Activated T-helper 17 cell treated with anti-CD3 and anti-CD28 coated beads, Interleukin-2, amount 50 U/mL, for 72 hours (primary cell): ENCODE measurements around the gene ZNF667. TPM values are rescaled to one million over a fixed set of nuclear protein-coding genes. Genes with fewer than 3 reads are reported as not detected.

ENCODE experiments used
- ATAC-seq: fragments of 150-1000 bp; cut with Tn5 transposase; replicated peaks from 2 replicates; pipeline ENCODE4 v1.10.0; 2021; ENCODE audit warnings: mild to moderate bottlenecking, moderate library complexity
- H3K27ac Mint-ChIP-seq: one replicate; pipeline ENCODE4 v1.8.0; 2022; ENCODE audit warnings: mixed read lengths
- H3K27me3 Mint-ChIP-seq: one replicate; pipeline ENCODE4 v1.8.0; 2022; ENCODE audit warnings: mixed read lengths
- H3K36me3 Mint-ChIP-seq: one replicate; pipeline ENCODE4 v1.8.0; 2022; ENCODE audit warnings: low read depth, mild to moderate bottlenecking, mixed read lengths
- H3K4me1 Mint-ChIP-seq: one replicate; pipeline ENCODE4 v1.8.0; 2022; ENCODE audit warnings: mixed read lengths
- H3K4me3 Mint-ChIP-seq: one replicate; pipeline ENCODE4 v1.8.0; 2022; ENCODE audit warnings: mild to moderate bottlenecking, mixed read lengths
- H3K9me3 Mint-ChIP-seq: one replicate; pipeline ENCODE4 v1.8.0; 2022; ENCODE audit warnings: mixed read lengths
- total RNA-seq, 2 donors: library from RNA; stranded (reverse); gene quantifications; one replicate each; pipeline ENCODE4 v1.2.3, GENCODE V29; 2022

Gene ZNF667
- total RNA-seq, 2 donors from 2014 or later = 1.6 TPM; not detected in 1

DNA sequence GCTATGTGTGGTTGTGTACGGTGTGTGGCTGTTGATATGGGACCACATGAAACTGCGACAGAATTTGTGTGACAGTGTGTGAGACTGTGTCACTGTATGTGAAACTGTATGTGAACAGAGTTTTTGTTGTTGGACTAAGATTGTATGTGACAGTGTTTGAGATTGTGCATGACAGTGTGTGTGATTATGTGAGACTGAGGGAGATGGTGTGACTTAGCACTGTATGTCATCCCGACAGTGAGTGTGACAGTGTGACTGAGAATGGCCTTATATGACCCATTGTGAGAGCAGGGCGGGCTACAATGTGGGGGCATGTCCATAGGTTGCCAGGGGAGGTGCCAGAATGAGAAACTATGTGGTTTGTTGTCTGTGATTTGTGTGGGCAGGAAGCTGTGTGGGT is 72.1 kb downstream of the ZNF667 start:
- peaks cover 60% of the 10 kb centered on the region for H3K36me3 Mint-ChIP-seq
- peaks cover 40% of the 10 kb centered on the region for H3K9me3 Mint-ChIP-seq
- peaks cover 14% of the 10 kb centered on the region for H3K4me1 Mint-ChIP-seq
- no peak for ATAC-seq
- H3K27me3 Mint-ChIP-seq = no peaks in the 10 kb centered on the region
- peak overlapping the region; percentile 96 for H3K27ac Mint-ChIP-seq
- H3K4me3 Mint-ChIP-seq = peak overlapping the region; percentile 90

GRCh38 chr19:56404705-56405056 is 72.5 kb downstream of the ZNF667 start:
- peaks cover 14% of the 10 kb centered on the region for H3K4me1 Mint-ChIP-seq
- peaks cover 38% of the 10 kb centered on the region for H3K9me3 Mint-ChIP-seq
- H3K27ac Mint-ChIP-seq = peak overlapping the region; percentile 96
- H3K36me3 Mint-ChIP-seq = peaks cover 58% of the 10 kb centered on the region
- no peak for ATAC-seq
- H3K4me3 Mint-ChIP-seq = peak overlapping the region; percentile 90
- no peaks in the 10 kb centered on the region for H3K27me3 Mint-ChIP-seq

DNA sequence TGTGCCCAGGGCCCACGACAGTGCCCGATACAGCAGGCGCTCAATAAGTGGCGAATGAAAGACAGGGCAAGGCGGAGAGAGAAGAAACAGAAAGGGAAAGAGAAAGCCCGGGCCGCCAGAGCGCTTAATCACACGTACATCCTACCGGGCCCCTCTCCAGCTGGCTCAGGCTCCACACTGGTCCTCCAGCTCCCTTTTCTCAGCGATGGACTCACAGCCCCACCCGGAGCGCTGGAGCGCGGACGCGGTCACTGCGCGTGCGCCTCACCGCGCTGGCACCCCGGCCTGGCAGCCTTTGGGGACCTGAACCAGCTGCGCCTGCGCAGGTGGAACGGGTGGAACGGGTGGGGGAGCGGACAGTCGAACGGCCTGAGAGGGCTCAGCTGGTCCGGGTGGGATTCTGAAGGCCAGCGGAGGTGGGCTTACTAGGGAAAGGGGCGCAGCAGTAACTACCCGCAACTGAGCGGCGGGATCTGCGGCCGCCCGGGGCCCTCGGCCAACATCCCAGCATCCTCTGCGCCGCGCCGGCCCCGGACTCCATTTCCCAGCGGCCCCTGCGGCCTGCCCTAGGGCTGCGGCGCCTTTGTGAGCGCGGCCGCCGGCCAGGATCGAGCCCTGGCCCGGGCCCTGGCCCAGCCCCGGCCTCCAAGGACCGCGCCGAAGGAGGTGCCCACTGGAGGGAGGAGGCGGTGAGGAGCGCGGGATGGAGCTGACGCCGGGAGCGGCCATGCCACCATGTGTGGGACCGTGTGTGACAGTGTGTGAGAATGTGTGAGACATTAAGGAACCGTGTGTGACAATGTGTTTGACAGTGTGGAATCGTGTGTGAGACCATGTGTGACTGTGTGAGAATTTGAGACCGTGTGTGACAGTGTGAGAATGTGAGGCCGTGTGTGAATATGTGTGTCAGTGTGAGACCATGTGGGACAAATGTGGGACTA is 73.1 kb downstream of the ZNF667 start, which contains the start of gene ZNF583:
ZNF583 (plus strand) TSS at position 569 of the 941 bp plus-strand sequence. CDS start 2,783 bp downstream, outside the sequence.
- Mint-ChIP-seq H3K36me3 (peaks cover 58% of the 10 kb centered on the region), H3K9me3 (peaks cover 41% of the 10 kb centered on the region), H3K27ac (peak within 1 kb of the TSS; percentile 96), H3K4me1 (peaks cover 14% of the 10 kb centered on the region), H3K4me3 (peak within 1 kb of the TSS; percentile 90), H3K27me3 (no peaks in the 10 kb centered on the region)
- peak; percentile 87 for ATAC-seq

GRCh38 chr19:56403261-56403660 is 73.9 kb downstream of the ZNF667 start:
- peak overlapping the region; percentile 96 for H3K27ac Mint-ChIP-seq
- peaks cover 39% of the 10 kb centered on the region for H3K9me3 Mint-ChIP-seq
- no peaks in the 10 kb centered on the region for H3K27me3 Mint-ChIP-seq
- peaks cover 14% of the 10 kb centered on the region for H3K4me1 Mint-ChIP-seq
- peaks cover 58% of the 10 kb centered on the region for H3K36me3 Mint-ChIP-seq
- ATAC-seq = peak; percentile 35
- peak overlapping the region; percentile 90 for H3K4me3 Mint-ChIP-seq

DNA sequence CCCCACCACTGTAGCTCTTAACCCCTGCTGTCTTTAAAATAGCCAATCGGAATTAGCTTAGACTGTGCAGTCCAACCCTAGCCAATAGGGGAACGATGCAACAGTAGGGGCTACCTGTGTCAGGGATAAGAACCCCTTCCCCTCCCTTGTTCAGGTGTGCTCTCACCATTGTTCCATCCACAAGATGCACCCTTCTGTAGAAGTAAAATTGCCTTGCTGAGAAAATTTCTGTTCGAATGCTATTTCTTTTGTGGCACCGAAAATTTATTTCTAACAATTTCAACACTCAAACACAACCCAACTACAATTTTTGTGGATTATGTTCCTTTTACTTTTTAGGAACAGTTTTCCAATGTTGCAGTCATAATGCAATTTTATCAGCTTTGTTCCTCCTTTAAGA is 76.7 kb downstream of the ZNF667 start:
- no peak for ATAC-seq
- Mint-ChIP-seq H3K27me3 (no peaks in the 10 kb centered on the region), H3K4me3 (no peak overlapping the region), H3K9me3 (peaks cover 39% of the 10 kb centered on the region), H3K27ac (no peak overlapping the region), H3K4me1 (peaks cover 14% of the 10 kb centered on the region), H3K36me3 (peaks cover 49% of the 10 kb centered on the region)

DNA sequence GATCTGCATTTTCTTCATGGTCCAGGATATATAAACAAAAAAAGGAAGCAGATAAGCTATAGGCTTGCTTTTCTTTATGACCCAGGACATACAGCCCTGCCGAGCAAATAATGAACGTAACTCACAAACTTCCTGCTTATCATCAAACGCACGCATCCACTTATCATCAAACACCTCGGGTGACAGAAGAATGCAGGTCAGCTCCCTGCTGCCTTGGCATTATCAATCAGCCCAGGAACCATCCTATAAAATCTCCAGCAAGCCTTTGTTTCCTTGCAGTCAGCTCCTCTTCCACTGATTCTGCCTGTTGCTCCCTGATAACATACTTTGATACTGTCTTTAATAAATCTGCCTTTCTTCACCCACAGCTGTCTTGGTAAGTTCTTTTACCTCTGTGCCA is 78.3 kb downstream of the ZNF667 start:
- Mint-ChIP-seq H3K4me3 (no peak overlapping the region), H3K9me3 (peaks cover 32% of the 10 kb centered on the region), H3K27me3 (no peaks in the 10 kb centered on the region), H3K27ac (no peak overlapping the region), H3K36me3 (peaks cover 45% of the 10 kb centered on the region), H3K4me1 (no peaks in the 10 kb centered on the region)
- no peak for ATAC-seq

DNA sequence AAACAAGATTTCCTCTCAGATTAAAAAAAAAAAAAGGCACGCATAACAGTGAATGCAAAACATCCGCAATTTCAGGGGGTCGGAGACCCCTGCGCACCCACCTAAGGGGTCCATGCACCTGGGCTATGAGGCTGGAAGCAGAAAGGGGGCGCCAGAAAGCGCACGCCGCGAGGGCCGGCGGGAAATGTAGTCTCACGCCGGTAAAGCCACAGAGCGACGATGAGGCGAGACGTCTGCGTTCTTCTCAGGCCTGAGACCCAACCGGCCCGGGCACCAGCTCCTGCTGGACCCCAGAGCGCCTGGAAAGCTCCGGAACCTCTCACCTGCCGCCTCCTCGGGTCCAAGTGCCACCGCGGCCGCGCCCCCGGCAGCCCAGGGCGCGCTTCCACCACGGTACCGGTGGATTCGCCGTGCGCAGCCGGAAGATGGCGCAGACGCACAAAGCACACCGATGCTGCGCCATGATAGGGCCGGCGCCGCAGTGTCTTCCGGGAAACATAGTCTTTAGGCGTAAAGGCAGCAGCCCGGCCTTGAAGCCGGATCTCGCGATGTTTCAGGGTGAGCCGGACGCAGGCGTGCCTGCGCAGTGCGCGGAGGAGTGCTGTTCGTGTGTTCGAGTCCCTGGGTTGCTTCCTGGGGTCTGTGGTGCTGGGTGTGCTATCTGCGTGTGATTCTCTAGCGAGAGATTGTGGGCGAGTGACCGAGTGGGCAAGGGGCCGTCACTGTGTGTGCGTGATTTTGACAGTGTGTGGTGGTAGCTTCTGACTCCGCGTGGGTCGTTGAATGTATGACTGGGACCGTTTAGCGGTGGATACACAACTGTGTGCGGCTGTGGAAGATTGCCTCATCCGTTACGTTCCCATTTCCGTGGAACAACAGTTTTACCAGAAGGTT is 83.8 kb downstream of the ZNF667 start, which contains the start of gene ZNF582:
ZNF582 (minus strand) TSS at position 416 of the 894 bp plus-strand sequence. CDS start 1,782 bp downstream, outside the sequence.
- Mint-ChIP-seq H3K36me3 (peaks cover 56% of the 10 kb centered on the region), H3K4me3 (peak within 1 kb of the TSS; percentile 93), H3K4me1 (peaks cover 5% of the 10 kb centered on the region), H3K9me3 (peaks cover 28% of the 10 kb centered on the region), H3K27me3 (no peaks in the 10 kb centered on the region), H3K27ac (peak within 1 kb of the TSS; percentile 94)
- ATAC-seq = peak; percentile 98

Other genes starting within 250 kb of the ZNF667 start
- 1 to 10 TPM; 1.0 TPM for gene EDDM13, start 204.6 kb downstream of the ZNF667 start, total RNA-seq
- gene ZSCAN5A, start 162.5 kb downstream of the ZNF667 start, total RNA-seq = 10 to 100 TPM; 11.6 to 13.7 TPM
- 1 to 10 TPM; 1.1 to 1.9 TPM for gene ZNF582, start 83.8 kb downstream of the ZNF667 start, total RNA-seq
- 1 to 10 TPM; 3.6 to 3.8 TPM for gene ZNF583, start 73.0 kb downstream of the ZNF667 start, total RNA-seq
- gene ZNF471, start 30.5 kb upstream of the ZNF667 start, total RNA-seq = 1 to 10 TPM in 1 of 2 donors, under 1 TPM in 1; 0.91 to 1.2 TPM
- 1 to 10 TPM; 2.9 to 5.5 TPM for gene ZFP28, start 61.6 kb upstream of the ZNF667 start, total RNA-seq
- 1 to 10 TPM; 3.1 to 6.9 TPM for gene ZNF470, start 90.1 kb upstream of the ZNF667 start, total RNA-seq
- 1 to 10 TPM; 4.3 to 4.8 TPM for gene ZNF71, start 118.0 kb upstream of the ZNF667 start, total RNA-seq
- not detected for gene SMIM17, start 165.8 kb upstream of the ZNF667 start, total RNA-seq
- 1 to 10 TPM; 1.3 to 2.5 TPM for gene ZNF835, start 194.4 kb upstream of the ZNF667 start, total RNA-seq